WTC11 (cell line): Measurements from ENCODE around the gene SPAG5.

Experiments used
- ATF1 ChIP-seq: sonication (generic); formaldehyde crosslinking; IDR thresholded peaks from 2 replicates; pipeline ENCODE4 v1.8.1; 2023; ENCODE audit warnings: mild to moderate bottlenecking, moderate library complexity, missing genetic modification reagents
- TF ChIP-seq, protein P1 (sequence below): fragments of 200-600 bp; IDR thresholded peaks from 2 replicates; pipeline ENCODE4 v1.8.0; 2022; ENCODE audit warnings: antibody characterized with exemption

DNA sequence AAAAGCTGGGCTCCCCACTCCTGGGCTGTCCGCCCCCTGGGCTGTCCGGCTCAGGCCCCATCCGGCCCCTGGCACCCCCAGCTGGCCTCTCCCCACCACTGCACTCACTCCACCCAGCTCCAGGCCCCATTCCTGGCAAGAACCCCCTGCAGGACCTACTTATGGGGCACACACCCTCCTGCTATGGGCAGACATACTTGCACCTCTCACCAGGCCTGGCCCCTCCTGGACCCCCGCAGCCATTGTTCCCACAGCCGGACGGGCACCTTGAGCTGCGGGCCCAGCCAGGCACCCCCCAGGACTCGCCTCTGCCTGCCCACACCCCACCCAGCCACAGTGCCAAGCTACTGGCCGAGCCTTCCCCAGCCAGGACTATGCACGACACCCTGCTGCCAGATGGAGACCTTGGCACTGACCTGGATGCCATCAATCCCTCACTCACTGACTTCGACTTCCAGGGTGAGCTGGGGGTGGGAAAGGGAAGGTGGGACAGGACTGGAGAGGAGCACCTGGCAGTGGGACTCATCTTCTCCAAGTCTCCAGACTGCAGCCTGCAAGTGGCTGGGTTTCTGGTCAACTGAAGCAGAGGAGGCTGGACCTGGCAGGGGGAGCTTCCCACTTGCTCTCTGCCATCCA is 64.0 kb downstream of the SPAG5 start:
- TF ChIP-seq, protein P1, sequence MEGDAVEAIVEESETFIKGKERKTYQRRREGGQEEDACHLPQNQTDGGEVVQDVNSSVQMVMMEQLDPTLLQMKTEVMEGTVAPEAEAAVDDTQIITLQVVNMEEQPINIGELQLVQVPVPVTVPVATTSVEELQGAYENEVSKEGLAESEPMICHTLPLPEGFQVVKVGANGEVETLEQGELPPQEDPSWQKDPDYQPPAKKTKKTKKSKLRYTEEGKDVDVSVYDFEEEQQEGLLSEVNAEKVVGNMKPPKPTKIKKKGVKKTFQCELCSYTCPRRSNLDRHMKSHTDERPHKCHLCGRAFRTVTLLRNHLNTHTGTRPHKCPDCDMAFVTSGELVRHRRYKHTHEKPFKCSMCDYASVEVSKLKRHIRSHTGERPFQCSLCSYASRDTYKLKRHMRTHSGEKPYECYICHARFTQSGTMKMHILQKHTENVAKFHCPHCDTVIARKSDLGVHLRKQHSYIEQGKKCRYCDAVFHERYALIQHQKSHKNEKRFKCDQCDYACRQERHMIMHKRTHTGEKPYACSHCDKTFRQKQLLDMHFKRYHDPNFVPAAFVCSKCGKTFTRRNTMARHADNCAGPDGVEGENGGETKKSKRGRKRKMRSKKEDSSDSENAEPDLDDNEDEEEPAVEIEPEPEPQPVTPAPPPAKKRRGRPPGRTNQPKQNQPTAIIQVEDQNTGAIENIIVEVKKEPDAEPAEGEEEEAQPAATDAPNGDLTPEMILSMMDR: no peak
- TF ChIP-seq ATF1 (CRISPR knock-in tag): no peak
